ENCODE data around the gene LDLRAD3.
"Not testable (repeated sequence)": the region's sequence is repeated elsewhere in the genome, so short reads cannot be mapped to it uniquely, and the experiment has no call there.

LDLRAD3 gene

DNA sequence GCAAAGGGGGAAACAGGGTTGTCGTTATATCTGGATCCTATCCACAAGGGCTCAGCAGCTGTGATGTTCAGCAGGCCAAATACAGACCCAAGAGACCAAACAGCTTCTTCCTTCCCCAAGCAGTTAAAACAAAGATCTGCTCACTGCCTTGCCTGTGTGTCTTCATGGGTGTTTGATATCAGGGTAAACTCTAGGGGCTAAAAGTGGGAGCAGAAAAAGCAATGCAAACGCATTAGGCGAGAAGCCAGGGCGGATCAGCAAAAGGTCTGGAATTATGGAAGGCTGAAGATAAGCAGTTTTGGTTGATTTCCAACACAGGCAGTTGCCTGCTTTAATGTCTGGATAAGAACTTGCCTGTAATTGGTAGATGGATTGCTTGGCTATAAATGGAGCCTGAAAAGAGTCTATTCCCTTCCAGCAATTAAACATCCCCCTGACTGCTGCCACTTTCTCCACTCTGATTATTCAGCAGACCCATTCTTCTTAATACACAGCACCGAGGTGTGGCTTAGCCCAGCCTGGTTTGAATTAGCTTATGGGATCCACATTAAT, 219.1 kb downstream of the LDLRAD3 start:
- Histone ChIP-seq H3K4me1 (peaks cover 66% of the 10 kb centered on the region), H3K36me3 (peaks cover 8% of the 10 kb centered on the region), H3K4me3 (no peak overlapping the region)

DNA sequence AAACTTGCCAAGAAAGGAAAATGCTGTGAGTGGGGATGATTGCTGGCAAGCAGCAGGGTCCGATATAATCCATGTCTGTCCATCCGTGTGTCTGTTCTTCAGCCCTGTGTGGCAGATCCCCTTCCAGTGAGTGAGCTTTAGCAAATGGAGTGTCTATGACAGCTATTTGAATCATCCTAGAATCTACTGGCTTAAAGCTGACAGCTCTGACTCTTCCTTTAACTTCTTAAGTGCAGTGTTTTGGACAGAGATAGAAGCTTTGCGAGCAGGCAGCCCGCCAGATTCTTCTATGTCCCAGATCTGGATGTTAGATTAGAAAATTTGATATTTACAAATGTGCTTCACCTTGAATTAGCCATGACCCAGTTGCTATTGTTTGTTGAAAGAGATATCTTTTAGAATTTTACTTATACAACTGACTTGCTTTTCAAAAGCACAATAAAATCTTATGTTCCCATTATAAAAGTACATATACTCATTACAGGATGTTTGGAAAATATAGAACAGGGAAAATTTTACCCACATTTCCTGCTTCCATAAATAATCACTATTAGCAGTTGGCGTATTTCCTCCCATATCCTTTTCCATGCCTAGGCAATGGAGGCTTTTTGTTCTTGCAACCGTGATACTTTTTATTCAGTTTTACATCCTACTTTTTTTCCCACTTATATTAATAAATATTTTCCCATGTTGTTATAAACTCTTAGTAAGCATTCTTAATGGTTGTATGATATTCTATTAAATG, 220.8 kb downstream of the LDLRAD3 start:
- no peak overlapping the region for H3K9ac ChIP-seq
- no peak overlapping the region for H3K4me3 ChIP-seq
- no peaks in the 10 kb centered on the region for H3K9me3 ChIP-seq
- H3K4me2 ChIP-seq = peak overlapping the region; percentile 31
- no peaks in the 10 kb centered on the region for H3K27me3 ChIP-seq
- no peaks in the 10 kb centered on the region; the same call in 1 of the 2 replicates for H4K20me1 ChIP-seq
- no peak overlapping the region for H3K27ac ChIP-seq
- H3K36me3 ChIP-seq = peaks cover 8% of the 10 kb centered on the region
- TF ChIP-seq Cebpa-rat (IDR thresholded peaks at IDR 0.05) = no peak
- peaks cover 59% of the 10 kb centered on the region for H3K4me1 ChIP-seq

More for the DNA sequence above, 219.1 kb downstream of the LDLRAD3 start:
- Histone ChIP-seq H3K4me2 (peak overlapping the region; percentile 80), H3K9ac (0 out of 2 replicates have a peak overlapping the region, but pooled peaks have one; percentile 25), H3K27me3 (no peaks in the 10 kb centered on the region), H3K27ac (peak overlapping the region; percentile 16; the same call in 1 of the 2 replicates), H3K9me3 (no peaks in the 10 kb centered on the region), H4K20me1 (no peaks in the 10 kb centered on the region; the same call in 1 of the 2 replicates)
- TF ChIP-seq Cebpa-rat (IDR thresholded peaks at IDR 0.05) = no peak

DNA sequence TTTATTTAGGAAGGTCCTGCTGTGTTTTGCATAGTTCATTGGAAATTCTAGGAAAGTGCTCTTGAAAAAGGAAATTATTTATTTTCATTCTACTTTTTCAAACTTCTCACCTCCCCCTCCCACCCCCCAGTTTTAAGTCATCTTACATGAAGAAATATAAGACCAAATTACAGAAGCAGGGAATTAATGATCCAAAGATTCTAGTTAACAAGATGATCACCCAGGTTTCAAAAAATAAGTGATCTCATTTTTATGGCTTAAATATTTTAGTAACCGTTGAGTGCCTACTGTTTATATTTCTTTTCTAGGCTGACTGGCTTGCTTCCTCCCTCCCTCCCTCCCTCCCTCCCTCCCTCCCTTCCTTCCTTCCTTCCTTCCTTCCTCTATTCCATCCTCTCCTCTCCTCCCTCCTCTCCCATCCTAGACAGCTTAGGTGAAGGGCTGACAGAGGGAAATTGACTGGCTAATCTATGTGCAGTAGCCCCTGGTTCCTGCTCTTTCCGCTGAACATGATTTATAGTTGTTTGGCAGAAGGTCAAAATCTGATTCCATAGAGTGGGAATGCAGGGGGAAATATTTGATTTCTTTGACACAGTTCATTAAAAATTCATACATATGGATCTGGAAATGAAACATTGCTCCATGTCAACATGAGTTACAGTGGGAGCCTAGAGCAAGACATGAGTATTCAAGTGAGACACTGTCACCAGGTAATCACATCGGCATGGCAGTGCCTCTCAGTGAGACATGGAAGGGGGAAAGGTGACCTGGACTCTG, 221.9 kb downstream of the LDLRAD3 start:
- Histone ChIP-seq H4K20me1 (no peaks in the 10 kb centered on the region; the same call in 1 of the 2 replicates), H3K36me3 (peaks cover 12% of the 10 kb centered on the region), H3K9ac (no peak overlapping the region), H3K4me3 (no peak overlapping the region), H3K4me2 (0 out of 2 replicates have a peak overlapping the region, but pooled peaks have one; percentile 5), H3K4me1 (peaks cover 48% of the 10 kb centered on the region), H3K27me3 (no peaks in the 10 kb centered on the region), H3K27ac (no peak overlapping the region), H3K9me3 (peaks cover 5% of the 10 kb centered on the region)
- no peak for TF ChIP-seq Cebpa-rat (IDR thresholded peaks at IDR 0.05)

DNA sequence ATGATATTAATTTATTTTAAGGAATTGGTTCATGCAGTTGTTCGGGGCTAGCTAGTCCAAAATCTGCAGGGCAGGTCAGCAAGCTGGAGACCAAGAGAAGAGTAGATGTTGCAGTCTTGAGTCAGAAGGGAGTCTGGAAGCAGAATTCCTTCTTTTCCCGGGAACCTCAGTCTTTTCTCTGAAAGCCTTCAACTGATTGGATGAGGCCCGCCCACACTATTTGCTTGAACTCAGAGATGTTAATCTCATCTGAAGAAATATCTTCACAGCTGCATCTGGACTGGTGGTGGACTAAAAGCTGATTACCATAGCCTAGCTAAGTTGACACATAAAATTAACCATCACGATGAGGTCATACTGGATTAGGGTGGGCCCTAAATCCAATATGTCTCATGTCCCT, 223.2 kb downstream of the LDLRAD3 start:
- no peak overlapping the region for H3K27ac ChIP-seq
- TF ChIP-seq Cebpa-rat (IDR thresholded peaks at IDR 0.05) = no peak
- H3K9me3 ChIP-seq = peaks cover 17% of the 10 kb centered on the region
- H3K4me2 ChIP-seq = no peak overlapping the region
- peaks cover 19% of the 10 kb centered on the region for H3K36me3 ChIP-seq
- H3K9ac ChIP-seq = no peak overlapping the region
- H4K20me1 ChIP-seq = no peaks in the 10 kb centered on the region; the same call in 1 of the 2 replicates
- H3K27me3 ChIP-seq = no peaks in the 10 kb centered on the region
- no peak overlapping the region for H3K4me3 ChIP-seq
- H3K4me1 ChIP-seq = peaks cover 35% of the 10 kb centered on the region

DNA sequence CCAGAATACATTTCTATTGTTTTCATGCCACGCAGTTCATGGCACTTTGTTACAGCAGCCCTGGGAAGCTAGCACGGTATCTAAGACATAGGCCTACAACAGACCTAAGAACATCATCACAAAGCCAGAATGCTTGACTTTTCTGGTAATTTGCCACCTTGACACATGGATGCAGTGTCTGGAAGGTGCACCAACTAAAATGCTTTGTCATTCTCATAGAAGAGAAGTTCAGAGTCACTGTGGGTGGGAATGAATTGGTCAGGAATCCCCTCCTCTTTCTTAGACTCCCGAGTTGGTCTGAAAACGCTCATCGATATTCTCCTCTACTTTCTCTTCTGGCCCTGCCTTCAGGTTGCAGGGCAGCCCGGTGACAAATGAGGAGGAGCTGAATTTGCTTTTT, 223.9 kb downstream of the LDLRAD3 start:
- Histone ChIP-seq H4K20me1 (no peaks in the 10 kb centered on the region; the same call in 1 of the 2 replicates), H3K4me3 (no peak overlapping the region), H3K9ac (no peak overlapping the region), H3K4me2 (no peak overlapping the region), H3K27me3 (no peaks in the 10 kb centered on the region), H3K4me1 (peaks cover 29% of the 10 kb centered on the region), H3K36me3 (peaks cover 19% of the 10 kb centered on the region), H3K27ac (no peak overlapping the region), H3K9me3 (peaks cover 24% of the 10 kb centered on the region)
- no peak for TF ChIP-seq Cebpa-rat (IDR thresholded peaks at IDR 0.05)

DNA sequence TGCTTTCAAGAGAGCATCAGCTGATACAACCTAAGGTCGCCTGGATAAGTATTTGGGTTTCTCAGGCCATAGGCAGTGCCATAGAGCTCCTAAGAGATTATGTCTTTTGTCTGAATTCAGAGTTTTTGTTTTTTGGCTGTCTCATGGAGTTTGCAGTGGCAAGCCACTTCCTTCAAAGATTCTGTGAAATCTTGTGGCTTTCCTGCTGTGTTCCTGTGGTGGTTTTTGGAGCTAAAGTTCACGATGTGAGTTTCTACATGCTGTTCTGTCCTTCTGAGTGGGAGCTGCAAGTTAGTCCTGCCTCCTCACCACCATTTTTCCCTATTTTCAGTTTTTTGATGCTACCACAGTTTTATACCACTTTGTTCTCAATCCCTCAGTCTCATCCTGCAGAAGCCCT, 234.0 kb downstream of the LDLRAD3 start:
- Histone ChIP-seq H3K27ac (peak overlapping the region; percentile 18; the same call in 1 of the 2 replicates), H3K9ac (no peak overlapping the region), H3K4me1 (peaks cover 30% of the 10 kb centered on the region), H3K27me3 (no peaks in the 10 kb centered on the region), H3K4me3 (no peak overlapping the region), H3K9me3 (peaks cover 2% of the 10 kb centered on the region; the same call in 1 of the 2 replicates), H4K20me1 (peaks cover 66% of the 10 kb centered on the region), H3K4me2 (peak overlapping the region; percentile 85), H3K36me3 (0 out of 2 replicates have a peak, but pooled peaks cover 8% of the 10 kb centered on the region)
- TF ChIP-seq Cebpa-rat (IDR thresholded peaks at IDR 0.05) = no peak

DNA sequence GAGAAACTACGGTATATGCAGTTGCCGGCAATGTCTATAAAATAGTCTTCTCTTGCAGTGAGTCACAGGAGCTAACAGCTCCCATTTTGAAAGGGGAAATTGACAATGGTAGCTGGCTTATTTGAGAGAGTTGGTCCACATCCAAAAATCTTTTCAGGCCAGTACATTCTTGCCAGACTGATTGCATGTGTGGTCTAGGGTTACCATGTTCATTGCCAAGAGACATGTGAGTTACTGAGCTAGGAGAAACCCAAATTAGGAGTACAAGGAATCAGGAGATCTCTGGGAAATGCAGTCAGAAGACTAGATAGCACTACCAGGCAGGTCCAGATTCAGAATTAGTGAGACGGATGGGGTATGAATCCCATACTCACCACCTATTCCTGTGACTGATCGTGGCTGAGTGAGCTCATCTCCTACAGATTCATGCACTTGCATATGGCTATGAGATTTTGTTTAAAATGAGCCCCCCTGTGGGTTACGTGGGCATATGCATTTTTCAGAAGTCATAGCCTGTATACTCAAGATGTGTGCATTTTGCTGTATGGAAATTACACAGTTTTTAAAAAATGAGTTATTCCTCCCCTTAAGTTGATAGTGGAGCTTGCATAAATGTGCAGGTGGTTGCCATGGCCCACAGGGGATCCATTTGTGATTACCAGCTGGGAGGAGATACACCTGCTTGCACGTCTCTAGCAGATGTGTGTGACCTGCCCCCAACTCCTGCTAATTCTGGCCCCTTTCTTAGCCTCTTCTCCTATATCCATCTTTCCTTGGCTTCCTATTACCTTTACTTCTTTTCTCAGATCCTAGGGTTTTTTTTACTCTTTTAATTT, 242.7 kb downstream of the LDLRAD3 start:
- no peak overlapping the region for H3K4me3 ChIP-seq
- H3K9me3 ChIP-seq = 0 out of 2 replicates have a peak, but pooled peaks cover 4% of the 10 kb centered on the region
- H3K4me2 ChIP-seq = no peak overlapping the region
- no peak for TF ChIP-seq Cebpa-rat (IDR thresholded peaks at IDR 0.05)
- no peaks in the 10 kb centered on the region for H3K27me3 ChIP-seq
- no peaks in the 10 kb centered on the region; the same call in 1 of the 2 replicates for H3K4me1 ChIP-seq
- no peak overlapping the region for H3K27ac ChIP-seq
- H3K9ac ChIP-seq = no peak overlapping the region
- H4K20me1 ChIP-seq = peaks cover 7% of the 10 kb centered on the region; the same call in 1 of the 2 replicates
- H3K36me3 ChIP-seq = peaks cover 26% of the 10 kb centered on the region

DNA sequence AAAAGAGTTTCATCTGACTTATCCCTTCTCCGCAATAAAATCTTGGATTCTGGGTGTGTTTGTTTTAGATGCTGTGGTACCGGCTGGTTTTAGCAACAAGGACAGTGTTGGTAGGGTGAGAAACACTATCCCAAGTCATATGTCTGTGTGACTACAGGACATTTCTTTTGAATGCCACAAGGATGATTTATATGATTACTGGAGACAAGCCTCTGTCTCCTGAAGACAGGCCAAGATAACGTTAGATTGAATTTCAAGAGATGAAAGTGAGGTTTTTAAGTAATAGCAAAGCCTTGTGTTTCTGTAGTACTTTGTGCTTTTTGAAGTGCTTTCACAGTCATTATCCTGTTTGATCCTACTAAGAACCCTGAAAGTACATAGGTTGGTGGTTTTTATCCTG, 243.8 kb downstream of the LDLRAD3 start:
- no peaks in the 10 kb centered on the region; the same call in 1 of the 2 replicates for H4K20me1 ChIP-seq
- no peak overlapping the region for H3K4me2 ChIP-seq
- H3K9ac ChIP-seq = no peak overlapping the region
- no peak for TF ChIP-seq Cebpa-rat (IDR thresholded peaks at IDR 0.05)
- H3K4me1 ChIP-seq = no peaks in the 10 kb centered on the region; the same call in 1 of the 2 replicates
- peaks cover 33% of the 10 kb centered on the region for H3K36me3 ChIP-seq
- H3K27me3 ChIP-seq = no peaks in the 10 kb centered on the region
- H3K4me3 ChIP-seq = no peak overlapping the region
- no peak overlapping the region for H3K27ac ChIP-seq
- H3K9me3 ChIP-seq = 0 out of 2 replicates have a peak, but pooled peaks cover 4% of the 10 kb centered on the region

DNA sequence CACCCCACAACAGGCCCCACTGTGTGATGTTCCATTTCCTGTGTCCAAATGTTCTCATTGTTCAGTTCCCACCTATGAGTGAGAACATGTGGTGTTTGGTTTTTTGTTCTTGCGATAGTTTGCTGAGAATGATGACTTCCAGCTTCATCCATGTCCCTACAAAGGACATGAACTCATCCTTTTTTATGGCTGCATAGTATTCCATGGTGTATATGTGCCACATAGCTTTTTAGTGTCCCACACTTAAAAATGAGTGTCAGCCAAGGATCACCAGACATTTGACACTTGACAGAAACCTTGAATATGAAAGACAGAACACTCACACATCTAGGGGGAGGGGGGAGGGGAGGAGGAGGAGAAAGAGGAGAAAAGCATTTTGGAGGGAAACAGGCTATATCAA, 245.9 kb downstream of the LDLRAD3 start:
- H3K36me3 ChIP-seq = peaks cover 39% of the 10 kb centered on the region
- not testable (repeated sequence) for H3K9ac ChIP-seq

More for the DNA sequence above, 245.9 kb downstream of the LDLRAD3 start:
- H3K4me3 ChIP-seq, H4K20me1 ChIP-seq, H3K4me1 ChIP-seq, H3K9me3 ChIP-seq, H3K27ac ChIP-seq, H3K4me2 ChIP-seq, H3K27me3 ChIP-seq: not testable (repeated sequence)

Data from BLaER1 (cell line).